HTERT RPE-1 (cell line): ENCODE results near the gene SSRP1.

ENCODE experiments used
- in situ Hi-C: fragments of 300-500 bp; cut with MboI; formaldehyde crosslinking; loops from 4 replicates; pipeline ENCODE4 v1.14.3; 2020; ENCODE audit warnings: low sequenced_read_pairs

Gene SSRP1

DNA sequence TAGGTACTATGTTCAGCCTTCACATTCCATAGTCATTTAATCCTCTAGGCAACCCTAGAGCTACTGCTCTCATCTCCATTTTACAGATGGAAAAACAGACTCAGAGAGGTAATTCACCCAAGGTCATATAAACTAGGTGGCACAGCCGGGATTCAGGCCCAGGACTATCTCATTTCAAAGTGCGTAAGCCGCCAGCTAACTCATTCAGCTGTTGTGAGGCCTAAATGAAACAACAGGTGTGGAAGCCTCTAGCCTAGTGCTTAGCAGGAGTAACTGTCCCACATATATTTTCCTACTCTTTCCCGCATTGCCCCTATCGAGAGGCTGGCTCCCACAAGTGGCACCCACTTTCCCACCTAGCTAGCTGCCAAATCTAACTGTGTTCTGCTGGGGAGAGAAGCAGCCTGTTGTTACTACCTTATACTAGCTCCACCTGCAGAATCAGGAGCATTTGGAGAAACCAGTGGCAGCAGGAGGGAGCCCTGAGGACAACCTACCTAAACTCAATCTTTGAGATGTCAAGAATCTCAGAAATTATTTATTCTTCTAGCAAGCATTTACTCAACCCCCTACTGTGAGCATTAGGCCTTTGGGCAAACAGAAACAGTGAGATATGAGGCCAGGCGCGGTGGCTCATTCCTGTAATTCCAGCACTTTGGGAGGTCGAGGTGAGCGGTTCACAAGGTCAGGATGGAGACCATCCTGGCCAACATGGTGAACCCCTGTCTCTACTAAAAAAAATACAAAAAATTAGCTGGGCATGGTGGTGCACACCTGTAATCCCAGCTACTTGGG, 24.4 kb upstream of the SSRP1 start:
- in situ Hi-C loops: no loop called here

DNA sequence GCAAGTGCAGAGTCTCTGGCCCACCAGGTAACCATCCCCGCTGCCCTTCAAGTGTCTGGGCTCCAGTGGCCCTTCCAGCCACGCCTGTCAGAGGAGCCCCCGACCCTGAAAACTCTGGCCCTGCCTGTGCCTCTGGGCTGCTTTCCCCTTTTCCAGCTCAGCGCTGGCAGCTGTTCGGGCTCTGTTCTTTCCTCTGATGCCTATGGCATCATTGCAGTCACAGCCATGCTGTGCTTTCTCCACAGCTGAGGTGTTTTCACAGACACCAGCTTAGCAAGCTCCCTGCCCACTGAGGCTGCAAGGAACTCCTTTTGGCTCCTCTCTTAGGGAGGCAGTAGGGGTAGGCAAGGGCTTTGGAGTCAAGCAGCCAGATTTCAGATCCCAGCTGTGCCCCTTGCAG, 23.7 kb upstream of the SSRP1 start:
- in situ Hi-C loops: no loop called here

- in situ Hi-C loops: no loop called here
These were observed 23.3 kb upstream of the SSRP1 start for GRCh38 chr11:57358991-57359390.

GRCh38 chr11:57358543-57358961, 22.9 kb upstream of the SSRP1 start:
- in situ Hi-C loops: no loop called here

GRCh38 chr11:57357856-57358255, 22.2 kb upstream of the SSRP1 start:
- in situ Hi-C loops: no loop called here

DNA sequence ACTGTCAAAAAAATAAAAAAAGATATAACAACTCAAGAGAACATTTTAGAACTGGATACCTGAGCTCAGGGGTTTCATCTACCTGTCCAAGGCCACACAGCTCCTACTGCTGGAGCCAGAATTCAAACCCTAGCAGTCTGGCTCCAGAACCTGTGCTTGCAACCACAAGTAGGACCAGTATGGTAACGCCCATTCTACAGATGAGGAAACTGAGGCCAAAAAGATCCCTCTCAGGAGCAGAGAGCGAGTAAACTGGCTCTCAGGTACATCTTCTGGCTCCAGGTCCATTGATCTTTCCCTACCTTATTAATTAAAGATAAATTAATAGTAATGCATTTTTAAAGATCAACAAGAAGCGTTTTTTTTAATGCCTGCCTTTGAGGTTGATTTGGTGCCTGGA, 21.6 kb upstream of the SSRP1 start:
- in situ Hi-C loops: no loop called here

DNA sequence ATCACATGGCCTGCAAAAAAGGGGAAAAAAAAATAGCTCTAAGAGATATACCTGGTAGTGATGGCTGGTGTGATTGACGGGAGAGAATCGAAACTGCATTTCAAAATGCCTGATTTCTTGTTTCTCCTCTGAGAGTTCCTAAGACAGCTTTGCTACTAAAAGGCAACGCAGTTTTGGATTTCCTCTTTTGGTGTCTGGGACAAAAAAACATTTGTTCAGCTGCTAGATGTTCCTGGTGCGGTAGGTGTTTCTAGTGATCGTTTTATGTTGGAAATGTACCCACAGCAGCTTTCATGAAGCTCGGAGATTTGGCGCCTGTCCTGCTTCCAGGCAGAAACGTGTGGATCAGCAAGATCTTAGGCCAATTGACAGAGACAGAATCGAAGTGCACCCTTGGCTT, 20.6 kb upstream of the SSRP1 start:
- in situ Hi-C loops: no loop called here

DNA sequence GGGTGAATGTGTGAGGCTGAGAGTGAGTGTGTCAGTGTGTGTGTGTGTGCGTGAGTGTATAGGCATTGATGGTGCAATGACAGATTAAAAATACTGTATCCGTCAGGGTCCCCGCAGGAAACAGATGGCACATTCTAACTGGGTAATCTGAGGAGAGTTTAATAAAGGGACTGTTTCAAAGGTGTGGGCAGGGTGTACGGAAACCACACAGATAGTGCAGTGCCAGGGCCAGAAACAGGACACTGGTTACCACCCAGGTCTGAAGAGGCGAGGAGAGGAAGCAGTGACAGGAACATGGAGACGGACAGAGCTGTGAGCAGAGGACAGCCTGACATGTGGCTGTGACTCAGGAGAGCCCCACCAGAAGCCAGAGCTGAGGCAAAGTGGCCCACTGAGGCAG, 19.0 kb upstream of the SSRP1 start:
- in situ Hi-C loops: no loop called here

GRCh38 chr11:57353852-57354251, 18.2 kb upstream of the SSRP1 start:
- in situ Hi-C loops: no loop called here

GRCh38 chr11:57353446-57353845, 17.8 kb upstream of the SSRP1 start:
- in situ Hi-C loops: no loop called here

- in situ Hi-C loops: no loop called here
These were observed 17.3 kb upstream of the SSRP1 start for GRCh38 chr11:57353036-57353435.

DNA sequence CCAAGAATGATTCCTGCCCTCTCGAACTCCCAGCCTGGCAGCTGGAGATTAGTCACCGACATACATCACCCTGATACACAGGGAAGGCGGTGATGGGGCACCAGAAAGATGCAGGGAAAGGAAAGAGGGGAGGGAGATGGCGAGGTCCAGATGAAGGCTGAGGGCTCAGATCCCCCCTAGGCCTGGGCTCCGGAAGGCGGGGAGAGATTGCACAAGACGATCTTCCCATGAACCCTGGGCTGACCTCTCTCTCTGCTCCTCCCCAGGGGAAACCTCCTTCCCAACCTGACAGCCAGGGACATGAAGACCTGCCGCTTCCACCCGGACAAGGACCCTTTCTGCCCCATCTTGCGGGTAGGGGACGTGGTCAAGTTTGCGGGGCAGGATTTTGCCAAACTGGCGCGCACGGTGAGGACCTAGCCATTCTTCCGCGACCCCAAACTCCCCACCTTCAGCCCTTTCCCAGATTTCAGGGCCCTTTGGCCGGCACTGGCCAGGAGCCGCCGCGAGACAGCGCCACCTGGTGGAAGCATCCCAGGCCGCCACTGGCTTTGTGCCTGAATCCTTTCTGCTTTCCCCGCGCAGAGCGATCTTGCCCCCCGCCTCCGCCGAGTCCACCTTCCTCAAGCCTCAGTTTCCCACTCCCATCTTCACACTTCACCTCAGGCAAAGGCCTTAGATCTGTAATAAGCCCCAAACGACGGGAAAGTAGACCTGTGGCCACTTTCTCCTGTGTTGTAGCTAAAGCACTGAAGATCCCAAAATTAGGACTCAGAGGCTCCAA, 14.0 kb upstream of the SSRP1 start:
- in situ Hi-C loops: no loop called here

- in situ Hi-C loops: no loop called here
These were observed 13.1 kb upstream of the SSRP1 start for GRCh38 chr11:57348636-57349313.

DNA sequence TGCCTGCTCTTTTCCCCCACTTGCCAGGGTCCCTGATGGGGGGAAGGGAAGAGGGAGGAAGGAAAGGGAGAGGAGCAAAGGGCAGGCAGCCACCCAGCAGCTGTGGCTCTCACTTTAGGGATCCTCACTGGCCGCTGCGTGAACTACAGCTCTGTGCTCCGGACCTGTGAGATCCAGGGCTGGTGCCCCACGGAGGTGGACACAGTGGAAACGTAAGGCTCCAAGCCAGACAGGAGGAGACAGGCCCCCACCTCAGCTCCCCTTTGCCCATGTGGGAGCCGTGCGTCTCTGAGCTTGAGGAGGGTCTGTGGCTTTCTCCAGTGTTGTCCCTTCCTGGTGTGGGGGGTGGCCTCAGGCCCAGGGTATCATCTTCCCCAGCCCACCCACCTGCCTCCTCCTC, 12.4 kb upstream of the SSRP1 start:
- in situ Hi-C loops: no loop called here

DNA sequence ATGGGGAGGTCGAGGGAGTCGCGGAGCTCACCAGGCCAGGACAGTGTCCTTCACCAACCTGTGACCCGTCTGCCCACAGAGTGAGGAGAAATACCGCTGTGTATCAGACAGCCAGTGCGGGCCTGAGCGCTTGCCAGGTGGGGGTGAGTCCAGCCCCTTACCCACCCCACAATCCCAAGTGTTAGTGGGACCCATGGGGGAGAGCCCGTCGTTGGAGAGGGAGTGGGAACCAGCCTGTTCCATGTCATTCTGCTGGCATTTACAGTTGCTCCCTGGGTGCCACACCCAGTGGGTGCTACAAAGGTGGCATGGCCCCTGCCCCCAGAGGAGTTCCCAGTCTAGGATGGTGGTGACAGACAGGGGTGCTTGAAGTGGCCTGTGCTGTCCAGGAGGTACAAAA, 11.6 kb upstream of the SSRP1 start:
- in situ Hi-C loops: no loop called here

DNA sequence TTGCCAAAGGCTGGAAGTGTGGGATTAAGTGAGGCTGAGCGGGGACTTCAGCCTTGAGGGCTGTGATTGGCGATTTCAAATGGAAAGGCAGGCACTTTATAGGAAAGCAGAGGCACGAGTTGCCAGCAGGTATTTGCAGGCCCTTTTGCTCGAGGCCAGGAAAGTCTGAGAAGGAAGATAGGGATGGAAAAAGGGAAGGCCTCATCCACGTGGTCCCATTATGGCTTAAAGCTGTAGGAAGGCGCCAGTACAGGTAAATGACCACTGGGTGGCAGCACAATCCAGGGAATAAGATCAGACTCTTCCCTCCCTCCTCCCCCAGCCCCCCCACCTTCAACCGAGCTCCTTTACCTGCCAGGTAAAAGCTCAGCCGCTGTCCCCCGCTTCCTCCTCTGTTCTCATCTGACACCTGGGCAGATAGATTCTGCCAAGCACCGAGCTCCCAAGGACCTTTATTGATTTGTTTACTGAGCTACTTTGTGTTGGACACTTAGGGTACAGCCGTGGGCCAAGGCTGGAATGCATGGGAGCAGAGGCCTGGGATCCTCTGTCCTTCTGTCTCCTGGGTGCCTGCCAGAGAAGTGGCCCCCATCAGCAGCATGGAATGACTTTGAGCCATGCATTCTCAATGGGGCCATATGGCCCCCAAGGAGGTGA, 10.0 kb upstream of the SSRP1 start:
- in situ Hi-C loops: no loop called here

DNA sequence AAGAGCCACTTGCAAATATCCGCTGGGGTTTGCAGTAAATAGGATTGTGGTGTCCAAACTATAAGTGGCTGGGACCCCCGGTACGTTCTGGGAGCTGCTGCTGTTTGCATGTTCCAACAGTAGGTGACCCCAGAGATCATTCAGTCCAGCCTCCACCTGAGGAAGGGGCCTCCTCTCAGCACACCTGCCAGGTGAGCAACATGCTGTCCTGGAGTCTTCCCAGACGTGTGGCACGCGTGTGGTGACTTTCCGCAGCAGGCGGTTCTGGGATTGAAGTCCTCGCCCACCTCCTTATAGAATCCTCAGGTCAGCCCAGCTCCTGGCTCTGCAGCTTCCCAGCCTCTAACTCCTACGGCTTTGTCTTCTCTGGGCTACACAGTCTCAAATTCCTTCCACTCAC, 9.1 kb upstream of the SSRP1 start:
- in situ Hi-C loops: no loop called here

DNA sequence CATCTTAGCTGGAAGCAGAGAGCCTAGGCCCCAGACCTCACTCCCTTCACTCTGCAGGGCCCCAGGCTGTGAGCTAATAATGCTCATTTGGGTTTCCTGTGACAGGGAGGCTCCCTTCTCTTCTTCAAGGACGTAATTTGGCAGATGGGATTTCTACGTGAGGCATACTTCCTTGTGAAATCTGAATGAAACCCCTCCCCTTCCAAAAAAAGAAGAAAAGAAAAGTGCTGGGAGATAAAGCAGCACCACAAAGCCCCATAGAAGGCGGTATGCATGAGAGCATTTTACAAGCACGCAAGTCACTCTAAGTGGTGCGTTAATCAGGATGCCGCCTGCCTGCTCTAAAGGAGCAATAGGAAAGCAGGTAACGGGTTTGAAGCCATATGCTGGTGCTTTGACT, 8.1 kb upstream of the SSRP1 start:
- in situ Hi-C loops: no loop called here

DNA sequence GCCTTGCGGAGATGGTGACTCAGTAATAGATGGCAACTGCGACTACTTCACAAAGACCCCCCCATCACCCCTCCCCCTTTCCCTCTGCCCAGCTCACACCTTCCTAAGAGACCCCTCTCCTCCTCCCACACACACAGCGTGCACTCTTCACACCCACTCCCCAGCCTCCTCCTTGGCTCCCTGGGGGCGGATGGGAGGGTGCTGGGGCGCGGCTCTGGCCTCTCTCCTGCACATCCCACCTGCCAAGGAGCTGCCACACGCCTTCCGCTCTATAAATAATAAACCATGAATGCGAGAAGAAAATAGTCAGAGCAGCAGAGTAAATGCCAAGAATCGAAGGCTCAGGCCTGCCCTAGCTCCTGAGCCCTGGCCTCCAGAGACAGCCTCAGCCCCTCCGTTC, 7.0 kb upstream of the SSRP1 start:
- in situ Hi-C loops: no loop called here

- in situ Hi-C loops: no loop called here
These were observed 5.6 kb upstream of the SSRP1 start for GRCh38 chr11:57341250-57341808.

- in situ Hi-C loops: no loop called here
These were observed 4.4 kb upstream of the SSRP1 start for GRCh38 chr11:57340039-57340615.
